SW480 (cell line): ENCODE measurements around the gene RBCK1.
A peak's percentile ranks its signal among the peaks of the same experiment; 100 is the strongest.

Experiments used
- DNase-seq: peaks from one replicate; pipeline ENCODE4 v3.0.0-alpha.2; 2016; ENCODE audit warnings: low spot score

Gene RBCK1

GRCh38 chr20:399182-399707, 8.9 kb upstream of the RBCK1 start:
- DNase-seq = no peak

- DNase-seq = no peak
These were observed 8.0 kb upstream of the RBCK1 start for GRCh38 chr20:400128-400453.

- peak; percentile 97 for DNase-seq
These were observed 7.4 kb upstream of the RBCK1 start for GRCh38 chr20:400454-401275.

DNA sequence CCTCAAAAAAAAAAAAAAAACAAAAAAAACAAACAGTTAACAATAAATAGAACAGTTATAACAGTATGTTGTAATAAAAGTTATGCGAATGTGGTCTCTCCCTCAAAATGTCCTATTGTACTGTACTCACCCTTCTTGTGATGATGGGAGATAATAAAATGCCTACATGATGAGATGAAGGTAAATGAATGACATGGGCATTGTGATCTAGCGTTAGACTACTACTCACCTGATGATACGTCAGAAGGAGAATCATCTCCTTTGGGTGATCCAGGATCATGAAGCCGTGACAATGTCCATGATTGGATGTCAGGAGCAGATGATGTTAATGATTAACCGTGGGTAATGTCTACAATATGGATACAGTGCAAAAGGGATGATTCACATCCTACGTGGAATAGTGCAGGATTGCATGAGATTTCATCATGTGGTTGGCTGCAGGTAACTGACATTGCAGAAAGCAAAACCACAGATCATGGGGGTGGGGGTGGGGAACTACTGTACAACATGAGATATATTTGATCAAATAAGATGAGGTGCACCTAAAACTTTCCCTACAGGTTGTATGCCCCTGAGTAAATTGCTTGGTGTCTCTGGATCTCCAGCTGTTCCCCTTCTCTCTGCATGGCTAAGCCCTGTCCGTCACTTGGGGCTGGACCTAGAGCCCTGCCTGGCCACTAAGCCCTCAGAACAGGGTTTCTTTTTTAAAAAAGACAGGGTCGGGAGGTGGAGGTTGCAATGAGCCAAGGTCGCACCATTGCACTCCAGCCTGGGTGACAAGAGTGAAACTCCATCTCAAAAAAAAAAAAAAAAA, 6.2 kb upstream of the RBCK1 start:
- DNase-seq = peak; percentile 100

- DNase-seq = no peak
These were observed 5.6 kb upstream of the RBCK1 start for GRCh38 chr20:402496-402885.

- DNase-seq = no peak
These were observed 5.1 kb upstream of the RBCK1 start for GRCh38 chr20:402898-403581.

DNA sequence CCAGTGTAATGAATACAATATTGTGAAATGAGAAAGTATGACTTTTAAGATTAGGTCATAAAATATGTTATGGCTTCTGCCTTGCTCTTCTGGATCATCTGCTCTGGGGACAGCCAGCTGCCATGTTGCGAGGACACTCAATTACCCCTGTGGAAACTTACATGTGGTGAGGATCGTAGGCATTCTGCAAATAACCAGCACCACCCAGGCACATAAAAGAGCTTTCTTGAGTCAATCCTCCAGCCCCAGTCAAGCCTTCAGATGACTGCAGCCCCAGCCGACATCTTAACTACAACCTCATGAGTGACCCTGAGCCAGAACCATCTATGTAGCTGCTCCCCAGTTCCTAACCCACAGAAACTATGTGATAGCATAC, 4.5 kb upstream of the RBCK1 start:
- no peak for DNase-seq

DNA sequence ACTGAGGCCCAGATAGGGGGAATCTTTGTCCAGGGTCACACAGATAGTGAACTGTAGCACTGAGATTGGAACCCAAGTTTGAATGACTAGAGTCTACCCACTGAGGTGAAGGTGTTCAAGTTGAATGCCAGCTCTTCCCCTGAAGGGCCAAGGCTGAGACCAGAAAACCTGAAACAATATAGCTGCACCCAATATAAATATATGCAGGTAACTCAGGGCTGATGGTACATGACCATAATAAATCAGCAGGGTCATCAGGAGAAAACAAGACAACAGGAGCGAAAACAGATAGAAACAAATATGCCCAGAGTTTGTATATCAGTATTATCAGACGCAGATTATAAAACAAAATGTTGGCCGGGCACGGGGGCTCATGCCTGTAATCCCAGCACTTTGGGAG, 4.0 kb upstream of the RBCK1 start:
- DNase-seq = no peak

DNA sequence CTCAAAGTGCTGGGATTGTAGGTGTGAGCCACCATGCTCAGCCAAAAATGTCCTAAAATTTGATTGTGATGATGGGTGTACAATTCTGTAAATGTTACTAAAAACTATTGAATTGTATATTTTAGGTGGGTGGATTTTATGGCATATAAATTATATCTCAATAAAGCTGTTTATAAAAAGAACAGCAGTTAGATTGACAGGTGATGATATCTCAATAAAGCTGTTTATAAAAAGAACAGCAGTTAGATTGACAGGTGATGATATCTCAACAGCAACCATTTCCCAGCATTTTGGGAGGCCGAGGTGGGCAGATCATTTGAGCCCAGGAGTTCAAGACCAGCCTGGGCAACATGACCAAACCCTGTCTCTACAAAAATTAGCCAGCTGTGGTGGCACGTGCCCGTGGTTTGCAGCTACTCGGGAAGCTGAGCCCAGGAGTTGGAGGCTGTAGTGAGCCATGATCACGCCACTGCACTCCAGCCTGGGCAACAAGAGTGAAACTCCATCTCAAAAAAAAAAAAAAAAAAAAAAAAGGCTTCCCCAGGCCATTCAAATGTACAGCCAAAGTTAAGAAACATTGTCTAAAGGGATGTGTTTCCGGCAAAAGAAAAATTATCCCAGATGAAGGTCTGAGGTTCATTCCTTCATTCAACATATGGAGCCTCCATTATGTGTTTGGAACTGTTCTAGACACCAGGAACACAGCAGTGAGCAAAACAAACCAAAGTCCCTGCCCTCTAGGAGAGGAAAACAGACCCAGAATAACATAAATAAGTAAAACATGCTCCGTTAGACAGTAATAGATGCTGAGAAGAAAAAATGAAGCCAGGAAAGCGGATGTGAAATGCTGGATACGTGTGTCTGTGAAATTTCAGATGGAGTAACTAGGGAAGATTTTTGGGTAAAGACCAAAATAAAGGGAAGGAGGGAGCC, 1.6 kb upstream of the RBCK1 start:
- DNase-seq = no peak

DNA sequence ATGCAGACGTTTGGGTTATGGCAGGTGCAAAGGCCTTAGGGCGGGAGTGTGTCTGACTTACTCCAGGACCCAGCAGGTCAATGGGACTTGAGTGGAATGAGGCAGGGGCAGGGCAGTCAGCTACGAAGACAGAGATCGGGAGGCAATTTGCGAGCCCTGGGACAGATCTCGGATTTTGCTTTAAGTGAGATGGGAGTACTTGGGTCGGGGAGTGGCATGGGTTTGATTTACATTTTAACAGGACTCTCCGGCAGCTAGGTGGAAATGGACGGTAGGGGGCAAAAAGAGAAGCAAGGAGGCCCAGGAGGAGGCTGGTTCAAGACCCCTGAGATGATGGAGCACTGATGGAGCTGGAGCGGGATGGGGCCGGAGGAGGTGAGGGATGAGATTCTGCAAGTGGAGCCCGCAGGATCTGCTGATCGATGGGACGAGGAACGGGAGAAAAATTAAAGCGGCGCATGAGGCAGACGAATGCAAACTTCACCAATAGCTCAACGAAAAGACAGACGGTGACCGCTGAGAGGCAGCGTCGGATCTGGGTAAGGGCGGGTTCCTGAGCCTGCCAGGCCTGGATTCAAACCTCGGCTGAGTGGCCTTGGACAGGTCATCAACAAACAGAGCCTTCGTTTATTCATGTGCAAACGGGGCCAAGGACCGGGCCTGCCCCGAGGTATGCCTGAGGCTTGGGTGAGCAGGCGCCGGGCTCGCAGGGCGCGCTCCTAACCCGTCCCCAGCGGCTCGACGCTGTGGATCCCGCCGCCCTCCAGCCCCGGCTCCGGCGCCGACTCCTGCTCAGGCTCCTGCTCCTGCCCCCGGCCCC, 756 bp upstream of the RBCK1 start:
- DNase-seq = peak; percentile 90

DNA sequence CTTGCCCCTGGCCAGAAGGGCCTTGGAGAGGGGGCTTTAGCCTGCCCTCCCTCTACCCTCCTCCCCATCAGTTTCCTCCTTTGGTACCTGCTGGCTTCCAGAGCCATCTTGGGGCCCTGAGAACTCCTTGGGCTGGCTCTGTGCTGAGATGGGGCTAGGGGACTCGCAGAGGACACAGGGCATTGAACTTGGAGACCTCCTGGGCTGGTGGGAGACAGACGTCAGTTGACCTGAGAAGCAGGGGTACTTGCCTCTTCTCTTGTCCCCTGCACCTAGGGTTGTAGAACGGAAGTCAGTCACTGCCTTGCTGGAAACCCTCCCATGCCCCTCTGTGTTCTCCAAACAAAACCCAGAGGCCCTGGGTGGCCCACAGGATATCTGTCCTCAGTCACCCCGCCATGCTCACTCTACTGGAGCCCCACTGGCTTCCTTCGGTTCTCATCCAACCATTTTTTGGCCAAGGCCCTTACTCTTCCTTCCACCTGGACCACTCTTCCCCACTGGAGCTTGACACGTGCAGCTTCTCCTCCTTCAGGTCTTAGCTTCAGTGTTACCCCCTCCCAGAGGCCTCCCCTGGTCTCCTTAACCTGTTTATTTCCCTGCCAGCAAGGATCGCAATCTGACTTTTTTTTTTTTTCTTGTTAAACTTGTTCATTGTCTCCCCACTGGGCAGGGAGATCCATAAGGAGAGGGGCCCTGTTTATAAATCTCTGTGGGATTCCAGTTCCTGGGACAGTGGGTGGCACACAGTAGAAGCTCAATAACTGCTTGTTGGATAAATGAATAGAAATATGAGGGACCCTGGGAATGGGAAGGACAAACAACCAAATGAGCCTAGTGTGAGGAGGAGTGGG, 971 bp downstream of the RBCK1 start:
- DNase-seq = no peak

DNA sequence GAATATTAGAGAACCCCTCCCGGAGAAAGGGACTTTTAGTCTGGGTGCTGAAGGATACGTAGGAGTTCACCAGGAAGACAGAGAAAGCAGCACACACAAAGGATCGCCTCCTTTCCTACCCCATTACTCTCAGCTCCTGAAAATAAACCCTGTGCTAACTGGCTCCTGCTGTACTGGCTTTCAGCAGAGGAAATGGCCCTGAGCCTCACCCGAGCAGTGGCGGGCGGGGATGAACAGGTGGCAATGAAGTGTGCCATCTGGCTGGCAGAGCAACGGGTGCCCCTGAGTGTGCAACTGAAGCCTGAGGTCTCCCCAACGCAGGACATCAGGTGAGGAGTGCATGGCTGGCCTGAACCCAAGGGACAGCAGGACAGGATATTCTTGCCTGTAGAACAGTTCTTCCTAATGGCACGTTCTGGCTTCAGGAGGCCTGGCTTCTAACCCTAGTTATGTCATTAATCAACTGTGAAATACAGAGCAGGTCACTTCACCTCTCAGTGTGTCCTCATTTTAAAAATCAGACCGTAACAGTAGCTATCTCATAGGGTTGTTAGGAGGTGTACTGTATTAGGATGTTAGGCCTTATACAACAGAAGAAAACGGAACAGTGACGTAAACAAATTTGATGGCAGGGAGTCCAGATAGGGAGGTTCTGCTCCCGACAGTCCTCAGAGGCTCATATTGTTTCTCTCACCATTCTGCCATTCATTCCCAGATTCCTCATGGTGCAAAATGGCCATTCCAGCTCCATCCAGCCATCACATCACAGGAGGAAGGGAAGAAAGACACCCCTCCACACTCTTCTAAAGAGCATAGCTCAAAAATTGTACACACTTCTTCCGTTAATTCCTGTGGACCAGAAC, 1.8 kb downstream of the RBCK1 start:
- no peak for DNase-seq

DNA sequence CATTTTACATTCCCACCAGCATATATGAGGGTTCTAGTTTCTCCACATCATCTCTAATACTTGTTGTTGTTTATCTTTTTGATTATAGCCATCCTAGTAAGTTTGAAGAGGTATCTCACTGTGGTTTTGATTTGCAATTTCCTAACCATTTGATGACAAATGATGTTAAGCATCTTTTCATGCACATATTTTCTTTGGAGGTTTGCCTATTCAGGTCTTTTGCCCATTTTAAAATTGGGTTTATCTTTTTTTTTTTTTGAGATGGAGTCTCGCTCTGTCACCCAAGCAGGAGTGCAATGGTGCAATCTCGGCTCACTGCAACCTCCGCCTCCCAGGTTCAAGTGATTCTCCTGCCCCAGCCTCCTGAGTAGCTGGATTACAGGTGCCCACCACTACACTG, 4.0 kb downstream of the RBCK1 start:
- no peak for DNase-seq

DNA sequence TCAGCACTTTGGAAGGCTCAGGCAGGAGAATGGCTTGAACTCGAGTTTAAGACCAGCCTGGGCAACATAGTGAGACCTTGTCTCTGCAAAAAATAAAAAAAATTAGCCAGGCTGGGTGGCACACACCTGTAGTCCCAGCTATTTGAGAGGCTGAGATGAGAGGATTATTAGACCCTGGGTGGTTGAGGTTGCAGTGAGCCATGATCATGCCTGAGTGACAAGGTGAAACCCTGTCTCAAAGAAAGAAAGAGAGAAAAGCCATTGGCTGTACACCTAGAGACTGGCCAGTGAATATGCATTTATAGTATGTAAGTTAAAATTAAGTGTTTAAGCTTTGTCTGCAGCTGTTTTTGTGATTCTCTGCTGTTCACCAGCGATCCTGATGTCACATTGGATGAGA, 6.1 kb downstream of the RBCK1 start:
- no peak for DNase-seq

DNA sequence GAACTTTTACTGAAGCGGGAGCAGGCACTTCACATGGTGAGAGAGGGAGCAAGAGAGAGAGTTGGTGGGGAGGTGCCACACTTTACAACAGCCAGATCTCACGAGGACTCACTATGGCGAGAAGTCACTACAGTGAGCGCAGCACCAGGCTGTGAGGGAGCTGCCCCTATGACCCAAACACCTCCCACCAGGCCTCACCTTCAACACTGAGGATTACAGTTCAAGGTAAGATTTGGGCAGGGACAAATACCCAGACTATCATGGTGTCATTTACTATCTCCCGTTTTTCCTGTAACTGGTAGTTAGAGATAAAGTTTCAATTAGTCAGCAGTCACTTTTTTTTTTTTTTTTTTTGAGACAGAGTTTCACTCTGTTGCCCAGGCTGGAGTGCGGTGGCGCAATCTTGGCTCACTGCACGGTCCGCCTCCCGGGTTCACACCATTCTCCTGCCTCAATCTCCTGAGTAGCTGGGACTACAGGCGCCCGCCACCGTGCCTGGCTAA, 7.8 kb downstream of the RBCK1 start:
- DNase-seq = no peak

DNA sequence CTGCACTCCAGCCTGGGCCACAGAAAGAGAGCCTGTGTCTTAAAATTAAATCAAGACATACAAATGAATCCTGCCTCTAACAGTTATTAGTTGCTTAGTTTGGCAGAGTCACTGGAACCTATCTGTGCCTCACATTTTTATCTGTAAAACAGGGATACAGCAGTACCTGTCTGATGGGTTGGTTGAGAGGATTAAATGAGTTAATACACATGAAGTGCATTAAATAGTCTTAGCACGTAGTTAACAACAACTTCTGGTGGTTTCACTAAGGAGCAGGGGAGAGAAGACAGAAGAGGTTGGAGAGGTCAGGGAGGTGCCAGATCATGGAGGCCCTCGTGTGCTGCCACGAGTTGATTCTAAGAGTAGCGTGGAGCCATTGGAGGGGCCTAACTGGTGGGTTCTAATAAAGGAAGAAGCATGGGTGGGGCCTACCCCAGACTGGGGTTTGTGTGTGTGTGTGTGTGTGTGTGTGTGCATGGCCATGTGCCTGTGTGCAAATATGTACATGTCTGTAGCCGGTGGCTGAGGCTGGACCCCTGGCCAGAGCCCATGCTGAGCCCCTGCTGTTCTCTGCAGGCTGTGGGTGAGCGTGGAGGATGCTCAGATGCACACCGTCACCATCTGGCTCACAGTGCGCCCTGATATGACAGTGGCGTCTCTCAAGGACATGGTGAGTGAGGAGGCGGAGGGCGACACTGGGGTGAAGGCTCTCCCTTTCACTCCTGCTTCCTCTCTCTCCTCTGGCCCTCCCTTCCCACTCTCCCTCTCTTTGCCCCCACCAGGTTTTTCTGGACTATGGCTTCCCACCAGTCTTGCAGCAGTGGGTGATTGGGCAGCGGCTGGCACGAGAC, 9.1 kb downstream of the RBCK1 start:
- no peak for DNase-seq

DNA sequence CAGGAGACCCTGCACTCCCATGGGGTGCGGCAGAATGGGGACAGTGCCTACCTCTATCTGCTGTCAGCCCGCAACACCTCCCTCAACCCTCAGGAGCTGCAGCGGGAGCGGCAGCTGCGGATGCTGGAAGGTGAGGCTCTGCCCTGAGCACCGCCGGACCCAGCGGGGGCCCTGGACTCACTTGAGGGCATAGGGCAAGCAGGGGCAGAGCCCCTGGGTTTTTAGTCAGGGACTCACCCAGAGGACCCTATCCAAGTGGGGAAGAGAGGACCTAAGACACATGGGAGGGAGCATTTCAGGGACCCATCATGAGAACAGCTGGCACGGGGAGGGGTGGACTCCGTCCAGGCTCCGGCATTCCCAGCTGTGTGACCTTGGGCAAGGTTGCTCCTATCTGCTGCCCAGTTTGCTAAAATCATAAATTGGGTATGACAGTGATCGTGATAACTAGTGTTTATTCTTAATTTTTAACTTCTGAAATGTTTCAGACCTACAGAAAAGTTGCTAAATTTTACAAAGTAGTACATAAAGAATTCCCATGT, 9.8 kb downstream of the RBCK1 start:
- no peak for DNase-seq
